Neural progenitor cell (in vitro differentiated cells): ENCODE data around the gene CAND2. TPM values are rescaled to one million over a fixed set of nuclear protein-coding genes. Genes with fewer than 3 reads are reported as not detected.

Experiments
- DNase-seq: peaks from one replicate; pipeline ENCODE4 v3.0.0-alpha.2; 2016; ENCODE audit warnings: low spot score
- H2AFZ ChIP-seq: fragments of 200-600 bp; sonication (generic); replicated peaks from 2 replicates; pipeline ENCODE4 v1.6.1; 2016; ENCODE audit warnings: antibody characterized with exemption
- H3F3A ChIP-seq: fragments of 200-600 bp; sonication (generic); 2 replicates; pipeline ENCODE4 v1.6.1; 2016; ENCODE audit warnings: antibody characterized with exemption, low read depth
- H3K27ac ChIP-seq: fragments of 200-600 bp; sonication (generic); 2 replicates; pipeline ENCODE4 v1.5.1; 2016; ENCODE audit warnings: mild to moderate bottlenecking
- H3K27me3 ChIP-seq: fragments of 200-600 bp; sonication (generic); 2 replicates; pipeline ENCODE4 v1.6.1; 2016; ENCODE audit warnings: mild to moderate bottlenecking, moderate library complexity
- H3K36me3 ChIP-seq: fragments of 200-600 bp; sonication (generic); 2 replicates; pipeline ENCODE4 v1.5.1; 2016
- H3K4me1 ChIP-seq: fragments of 200-600 bp; sonication (generic); 2 replicates; pipeline ENCODE4 v1.6.1; 2016; ENCODE audit warnings: mixed run types
- H3K4me2 ChIP-seq: fragments of 200-600 bp; sonication (generic); 2 replicates; pipeline ENCODE4 v1.6.1; 2016
- H3K4me3 ChIP-seq: fragments of 200-600 bp; sonication (generic); 2 replicates; pipeline ENCODE4 v1.5.1; 2016
- H3K79me2 ChIP-seq: fragments of 200-600 bp; sonication (generic); 2 replicates; pipeline ENCODE4 v1.6.1; 2016; ENCODE audit warnings: low read depth
- H3K9ac ChIP-seq: fragments of 200-600 bp; sonication (generic); 2 replicates; pipeline ENCODE4 v1.6.1; 2016
- H3K9me3 ChIP-seq: fragments of 200-600 bp; sonication (generic); 2 replicates; pipeline ENCODE4 v1.5.1; 2016; ENCODE audit warnings: low read depth
- H4K20me1 ChIP-seq: fragments of 200-600 bp; sonication (generic); 2 replicates; pipeline ENCODE4 v1.6.1; 2016; ENCODE audit warnings: low read depth
- H3K27ac Mint-ChIP-seq: 3 replicates; pipeline ENCODE4 v1.8.0; 2021; ENCODE audit warnings: mixed read lengths
- H3K27me3 Mint-ChIP-seq: 2 replicates; pipeline ENCODE4 v1.8.0; 2022; ENCODE audit warnings: low read depth, mild to moderate bottlenecking, inconsistent platforms, moderate library complexity, mixed read lengths; ENCODE audit not compliant: insufficient read depth
- H3K36me3 Mint-ChIP-seq: 3 replicates; pipeline ENCODE4 v1.8.0; 2021; ENCODE audit warnings: mixed read lengths
- H3K4me1 Mint-ChIP-seq: 3 replicates; pipeline ENCODE4 v1.8.0; 2021; ENCODE audit warnings: mixed read lengths
- H3K4me3 Mint-ChIP-seq: 3 replicates; pipeline ENCODE4 v1.8.0; 2021; ENCODE audit warnings: mild to moderate bottlenecking, moderate library complexity, mixed read lengths
- H3K9me3 Mint-ChIP-seq: 3 replicates; pipeline ENCODE4 v1.8.0; 2020; ENCODE audit warnings: mixed read lengths
- CTCF ChIP-seq: fragments of 200-600 bp; sonication (generic); IDR thresholded peaks from 2 replicates; pipeline ENCODE4 v1.5.1; 2017; ENCODE audit warnings: antibody characterized with exemption, mild to moderate bottlenecking
- EZH2 ChIP-seq: fragments of 200-600 bp; sonication (generic); IDR thresholded peaks from 2 replicates; pipeline ENCODE4 v1.6.1; 2017; ENCODE audit warnings: antibody characterized with exemption, mild to moderate bottlenecking, moderate library complexity
- EZH2phosphoT487 ChIP-seq: fragments of 200-600 bp; sonication (generic); IDR thresholded peaks from 2 replicates; pipeline ENCODE4 v1.6.1; 2017; ENCODE audit warnings: antibody characterized with exemption
- total RNA-seq: library from RNA; depleted of rRNA; stranded (reverse); fragments of >200 nt; gene quantifications from 2 replicates; pipeline ENCODE4 v1.2.3, GENCODE V29; 2015; ENCODE audit warnings: low replicate concordance

The CAND2 gene
- total RNA-seq, 1 donor from 2014 or later, result 2.4 TPM

- H3K9me3 ChIP-seq, result no peaks in the 10 kb centered on the region
- DNase-seq, result no peak
- H3K27me3 Mint-ChIP-seq, result peaks cover 7% of the 10 kb centered on the region
- no peaks in the 10 kb centered on the region for H3K36me3 Mint-ChIP-seq
- no peaks in the 10 kb centered on the region for H4K20me1 ChIP-seq
- TF ChIP-seq EZH2phosphoT487 (no peak), CTCF (no peak), EZH2 (no peak)
- H2AFZ ChIP-seq, result no peak overlapping the region
- no peak overlapping the region for H3K9ac ChIP-seq
- no peak overlapping the region for H3K4me3 Mint-ChIP-seq
- H3K27ac ChIP-seq, result no peak overlapping the region
- no peak overlapping the region for H3K4me2 ChIP-seq
- H3K36me3 ChIP-seq, result no peaks in the 10 kb centered on the region
- no peak overlapping the region for H3K27ac Mint-ChIP-seq
- H3K9me3 Mint-ChIP-seq, result no peaks in the 10 kb centered on the region
- H3K4me1 ChIP-seq, result no peaks in the 10 kb centered on the region
- H3K79me2 ChIP-seq, result no peaks in the 10 kb centered on the region
- no peak overlapping the region for H3K4me3 ChIP-seq
- H3K4me1 Mint-ChIP-seq, result peaks cover 3% of the 10 kb centered on the region
- H3K27me3 ChIP-seq, result no peaks in the 10 kb centered on the region
- H3F3A ChIP-seq, result no peaks in the 10 kb centered on the region
These were observed 27.6 kb upstream of the CAND2 start for GRCh38 chr3:12768579-12769527.

GRCh38 chr3:12769761-12770160 lies 26.7 kb upstream of the CAND2 start:
- TF ChIP-seq CTCF, result no peak
- TF ChIP-seq EZH2phosphoT487, result no peak
- no peaks in the 10 kb centered on the region for H3K9me3 ChIP-seq
- peaks cover 10% of the 10 kb centered on the region for H3K27me3 Mint-ChIP-seq
- H3K4me1 Mint-ChIP-seq, result peaks cover 3% of the 10 kb centered on the region
- no peak for DNase-seq
- no peak overlapping the region for H3K4me2 ChIP-seq
- no peak overlapping the region for H3K4me3 ChIP-seq
- H4K20me1 ChIP-seq, result no peaks in the 10 kb centered on the region
- no peak overlapping the region for H3K27ac ChIP-seq
- no peaks in the 10 kb centered on the region for H3K36me3 Mint-ChIP-seq
- H3K4me3 Mint-ChIP-seq, result no peak overlapping the region
- H3K9me3 Mint-ChIP-seq, result no peaks in the 10 kb centered on the region
- H3K4me1 ChIP-seq, result no peaks in the 10 kb centered on the region
- no peaks in the 10 kb centered on the region for H3F3A ChIP-seq
- no peaks in the 10 kb centered on the region for H3K36me3 ChIP-seq
- H3K9ac ChIP-seq, result no peak overlapping the region
- H2AFZ ChIP-seq, result no peak overlapping the region
- no peaks in the 10 kb centered on the region for H3K79me2 ChIP-seq
- H3K27me3 ChIP-seq, result no peaks in the 10 kb centered on the region
- H3K27ac Mint-ChIP-seq, result no peak overlapping the region

GRCh38 chr3:12771236-12771635 lies 25.2 kb upstream of the CAND2 start:
- Histone ChIP-seq H3K27me3 (no peaks in the 10 kb centered on the region), H3F3A (no peaks in the 10 kb centered on the region), H3K27ac (no peak overlapping the region), H3K79me2 (no peaks in the 10 kb centered on the region), H2AFZ (no peak overlapping the region), H4K20me1 (no peaks in the 10 kb centered on the region), H3K9me3 (no peaks in the 10 kb centered on the region), H3K4me2 (no peak overlapping the region), H3K4me3 (no peak overlapping the region), H3K36me3 (no peaks in the 10 kb centered on the region), H3K4me1 (no peaks in the 10 kb centered on the region), H3K9ac (no peak overlapping the region)
- Mint-ChIP-seq H3K4me3 (no peak overlapping the region), H3K4me1 (peaks cover 3% of the 10 kb centered on the region), H3K36me3 (no peaks in the 10 kb centered on the region), H3K27me3 (peaks cover 10% of the 10 kb centered on the region), H3K27ac (peak overlapping the region; percentile 2), H3K9me3 (no peaks in the 10 kb centered on the region)
- TF ChIP-seq EZH2phosphoT487 (no peak), EZH2 (no peak), CTCF (no peak)
- no peak for DNase-seq
